GM21619 (cell line): Measurements from ENCODE around the gene PNMA3.
"Not testable (repeated sequence)": the region's sequence is repeated elsewhere in the genome, so short reads cannot be mapped to it uniquely, and the experiment has no call there.

ENCODE experiments used
- ATAC-seq: cut with Tn5 transposase; IDR thresholded peaks from one replicate; pipeline ENCODE4 v1.9.1; 2021; ENCODE audit not compliant: unreplicated experiment

PNMA3 gene

DNA sequence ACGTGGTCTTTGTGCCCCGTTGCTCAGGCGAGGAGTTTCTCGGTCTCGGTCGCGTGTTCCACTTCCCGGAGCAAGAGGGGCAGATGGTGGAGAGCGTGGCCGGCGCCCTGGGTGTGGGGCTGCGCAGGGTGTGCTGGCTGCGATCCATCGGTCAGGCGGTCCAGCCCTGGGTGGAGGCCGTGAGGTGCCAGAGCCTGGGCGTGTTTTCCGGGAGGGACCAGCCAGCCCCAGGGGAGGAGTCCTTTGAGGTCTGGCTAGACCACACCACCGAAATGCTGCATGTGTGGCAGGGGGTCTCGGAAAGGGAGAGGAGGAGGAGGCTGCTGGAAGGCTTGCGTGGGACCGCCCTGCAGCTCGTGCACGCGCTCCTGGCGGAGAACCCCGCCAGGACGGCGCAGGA, 17.1 kb downstream of the PNMA3 start:
- ATAC-seq, result not testable (repeated sequence)

DNA sequence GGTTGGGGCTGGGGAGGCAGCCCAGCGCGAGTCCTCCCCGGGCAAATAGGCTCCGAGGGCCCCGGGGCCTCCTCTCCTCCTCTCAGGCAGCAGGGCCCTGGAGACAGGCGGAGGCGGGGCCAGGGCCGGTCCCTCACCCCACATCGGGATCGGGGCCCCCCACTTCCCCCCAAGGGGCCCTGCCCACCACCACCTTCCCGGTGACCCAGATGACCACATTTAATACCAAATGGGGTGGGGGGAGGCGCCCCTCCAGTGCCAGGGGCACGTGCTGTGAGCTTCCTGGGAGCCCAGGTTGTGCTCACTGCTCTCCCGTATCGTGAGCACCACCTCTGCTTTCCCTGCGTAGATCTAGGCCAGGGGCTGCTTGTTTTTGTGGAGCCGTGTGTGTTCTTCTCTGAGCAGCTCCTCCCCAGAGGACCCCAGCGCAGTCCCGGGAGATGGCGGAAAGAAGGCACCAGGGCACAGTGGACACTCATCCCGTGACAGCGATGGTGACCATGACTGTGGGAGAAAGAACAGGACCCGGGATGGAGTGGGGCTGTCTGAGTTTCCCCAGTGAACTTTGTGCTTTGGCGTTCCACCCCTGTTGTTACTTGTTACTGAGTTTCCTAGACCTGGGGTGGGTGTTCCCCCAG, 18.1 kb downstream of the PNMA3 start:
- no peak for ATAC-seq

DNA sequence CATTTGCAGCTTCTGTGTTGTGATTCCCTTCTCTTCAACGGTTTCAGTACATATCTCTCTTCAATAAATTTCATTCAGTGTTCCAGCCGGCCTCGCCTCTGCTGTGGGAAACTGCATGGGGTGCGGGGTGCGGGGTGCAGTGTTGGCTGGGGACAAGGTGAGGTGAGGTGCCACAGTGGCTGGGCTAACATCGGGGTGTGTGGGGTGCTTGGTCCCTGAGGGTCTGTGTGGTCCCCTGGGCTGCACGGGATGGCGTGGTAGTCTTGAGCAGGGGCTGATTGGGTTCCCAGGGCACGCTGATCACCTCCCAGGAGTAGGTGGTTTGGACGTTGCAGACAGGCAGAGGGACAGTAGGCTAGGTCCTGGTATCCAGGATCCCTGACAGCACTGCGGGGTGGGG, 18.7 kb downstream of the PNMA3 start:
- no peak for ATAC-seq

DNA sequence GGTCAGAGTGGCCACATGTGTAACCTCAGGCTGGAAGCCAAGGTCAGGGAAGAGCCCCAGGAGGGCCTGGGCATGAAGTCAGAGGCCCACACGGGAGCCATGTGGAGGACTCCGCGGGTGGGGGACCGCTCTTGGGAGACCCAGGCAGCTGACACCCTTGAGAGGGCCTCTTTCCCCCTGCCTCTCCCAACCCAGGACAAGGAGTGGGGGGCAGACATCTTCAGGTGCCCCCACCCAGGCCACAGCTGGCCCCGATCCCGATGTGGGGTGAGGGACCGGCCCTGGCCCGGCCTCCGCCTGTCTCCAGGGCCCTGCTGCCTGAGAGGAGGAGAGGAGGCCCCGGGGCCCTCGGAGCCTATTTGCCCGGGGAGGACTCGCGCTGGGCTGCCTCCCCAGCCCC, 19.1 kb downstream of the PNMA3 start:
- no peak for ATAC-seq

GRCh38 chrX:153077437-153078135, 21.3 kb downstream of the PNMA3 start:
- ATAC-seq, result not testable (repeated sequence)

DNA sequence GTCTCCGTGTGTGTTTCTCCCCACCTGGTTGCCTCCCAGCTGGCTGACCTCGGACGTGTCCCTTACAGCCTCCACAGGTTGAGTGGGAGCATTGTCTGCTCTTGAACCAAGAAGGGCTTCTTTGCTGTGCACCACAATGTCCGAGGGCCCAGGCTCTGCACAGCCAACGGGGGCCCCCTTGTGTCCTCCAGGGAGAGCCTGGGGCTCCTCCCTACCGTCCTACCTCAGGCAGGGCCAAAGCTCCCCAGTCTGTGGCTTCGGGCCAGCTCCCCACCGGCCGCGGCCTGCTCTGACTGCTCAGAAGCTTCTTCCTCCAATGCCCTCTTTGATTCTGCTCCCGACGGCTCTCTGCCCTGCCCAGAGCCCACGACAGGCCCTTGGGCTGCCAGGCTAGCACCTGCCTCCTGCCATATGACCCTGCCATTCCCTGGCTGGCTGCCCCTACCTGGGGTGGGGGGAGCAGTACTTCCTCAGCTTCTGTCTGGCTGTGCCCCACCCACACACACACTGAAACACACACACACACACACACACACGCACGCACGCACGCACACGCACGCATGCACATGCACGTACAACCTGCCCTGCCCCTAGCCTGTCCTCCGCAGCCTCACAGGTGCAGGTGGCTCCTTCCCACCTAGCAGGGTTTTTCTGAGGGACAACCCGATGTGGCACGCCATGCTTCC, 27.1 kb downstream of the PNMA3 start:
- ATAC-seq, result not testable (repeated sequence)

GRCh38 chrX:153102418-153102817, 46.1 kb downstream of the PNMA3 start:
- no peak for ATAC-seq

- not testable (repeated sequence) for ATAC-seq
These were observed 48.7 kb downstream of the PNMA3 start for GRCh38 chrX:153104959-153105358.

GRCh38 chrX:153106092-153106801, 50.0 kb downstream of the PNMA3 start:
- ATAC-seq, result not testable (repeated sequence)
